ENCODE results near the gene ARSG.
"Not testable (repeated sequence)": the region's sequence is repeated elsewhere in the genome, so short reads cannot be mapped to it uniquely, and the experiment has no call there.

Gene ARSG

DNA sequence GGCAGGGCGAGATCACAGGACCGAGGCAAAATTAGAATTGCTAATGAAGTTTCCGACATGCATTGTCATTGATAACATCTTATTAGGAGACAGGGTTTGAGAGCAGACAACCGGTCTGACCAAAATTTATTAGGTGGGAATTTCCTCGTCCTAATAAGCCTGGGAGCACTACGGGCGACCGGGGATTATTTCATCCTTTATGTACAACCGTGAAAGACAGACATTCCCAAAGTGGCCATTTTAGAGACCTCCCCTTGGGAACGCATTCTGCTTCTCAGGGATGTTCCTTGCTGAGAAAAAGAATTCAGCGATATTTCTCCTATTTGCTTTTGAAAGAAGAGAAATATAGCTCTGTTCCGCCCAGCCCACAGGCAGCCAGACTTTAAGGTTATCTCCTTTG, 40.6 kb downstream of the ARSG start:
- not testable (repeated sequence) for H3K36me3 ChIP-seq (ENCODE audit: control insufficient read depth, insufficient read depth, low read length); H3K9ac ChIP-seq (ENCODE audit: low read depth, low read length); H3K4me3 ChIP-seq (ENCODE audit: low read depth, low read length); H3K4me1 ChIP-seq (ENCODE audit: control insufficient read depth, insufficient read depth, low read length); H3K27ac ChIP-seq (ENCODE audit: low read depth, low read length); H3K9me3 ChIP-seq (ENCODE audit: control insufficient read depth, insufficient read depth, low read length); H3K27me3 ChIP-seq (ENCODE audit: control insufficient read depth, insufficient read depth, low read length)

DNA sequence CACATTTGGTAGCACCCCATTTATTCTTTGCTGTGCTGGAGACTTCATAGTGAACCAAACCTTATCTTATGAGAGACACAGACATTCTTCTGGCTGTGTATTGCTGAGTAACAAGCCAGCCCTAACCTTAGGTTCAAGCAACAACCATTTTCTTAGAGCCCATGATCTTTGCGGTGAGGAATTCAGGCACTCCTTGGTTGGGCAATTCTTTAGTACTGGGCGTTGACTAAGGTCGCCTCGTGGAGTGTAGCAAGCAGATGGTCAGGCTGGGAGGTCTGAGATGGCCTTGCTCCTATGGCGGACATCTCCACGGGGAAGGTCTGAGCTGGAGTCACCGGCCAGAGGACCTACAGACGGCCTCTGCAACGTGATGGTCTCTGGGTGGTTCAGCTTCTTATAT, 43.1 kb downstream of the ARSG start:
- H3K4me3 ChIP-seq (ENCODE audit: low read depth, low read length), result no peak overlapping the region
- peaks cover 2% of the 10 kb centered on the region; the same call in 1 of the 2 replicates for H3K9me3 ChIP-seq (ENCODE audit: control insufficient read depth, insufficient read depth, low read length)
- no peaks in the 10 kb centered on the region for H3K27me3 ChIP-seq (ENCODE audit: control insufficient read depth, insufficient read depth, low read length)
- H3K4me1 ChIP-seq (ENCODE audit: control insufficient read depth, insufficient read depth, low read length), result no peaks in the 10 kb centered on the region
- no peaks in the 10 kb centered on the region for H3K36me3 ChIP-seq (ENCODE audit: control insufficient read depth, insufficient read depth, low read length)
- no peak overlapping the region for H3K27ac ChIP-seq (ENCODE audit: low read depth, low read length)
- no peak overlapping the region for H3K9ac ChIP-seq (ENCODE audit: low read depth, low read length)

DNA sequence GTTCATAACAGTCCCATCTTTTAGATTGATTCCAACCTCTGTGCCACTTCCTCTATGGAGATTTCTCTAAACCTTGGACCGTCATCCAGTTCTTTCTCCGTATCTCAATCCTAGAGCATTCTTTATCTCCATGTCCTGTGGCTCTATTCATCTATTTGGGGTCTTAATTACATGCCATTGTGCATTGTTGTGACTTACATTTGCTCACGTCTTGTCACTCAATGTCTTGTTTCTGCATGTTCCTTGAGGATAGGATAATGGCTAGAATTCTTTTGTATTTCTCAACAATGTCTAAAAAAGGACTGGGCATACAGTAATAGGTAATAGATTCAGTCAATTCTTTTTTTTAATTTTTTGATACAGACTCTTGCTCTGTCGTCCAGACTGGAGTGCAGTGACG, 50.2 kb downstream of the ARSG start:
- Histone ChIP-seq H3K9me3 (ENCODE audit: control insufficient read depth, insufficient read depth, low read length) (no peaks in the 10 kb centered on the region), H3K9ac (ENCODE audit: low read depth, low read length) (no peak overlapping the region), H3K27me3 (ENCODE audit: control insufficient read depth, insufficient read depth, low read length) (no peaks in the 10 kb centered on the region), H3K4me3 (ENCODE audit: low read depth, low read length) (no peak overlapping the region), H3K27ac (ENCODE audit: low read depth, low read length) (no peak overlapping the region), H3K4me1 (ENCODE audit: control insufficient read depth, insufficient read depth, low read length) (0 out of 2 replicates have a peak, but pooled peaks cover 3% of the 10 kb centered on the region), H3K36me3 (ENCODE audit: control insufficient read depth, insufficient read depth, low read length) (no peaks in the 10 kb centered on the region)

DNA sequence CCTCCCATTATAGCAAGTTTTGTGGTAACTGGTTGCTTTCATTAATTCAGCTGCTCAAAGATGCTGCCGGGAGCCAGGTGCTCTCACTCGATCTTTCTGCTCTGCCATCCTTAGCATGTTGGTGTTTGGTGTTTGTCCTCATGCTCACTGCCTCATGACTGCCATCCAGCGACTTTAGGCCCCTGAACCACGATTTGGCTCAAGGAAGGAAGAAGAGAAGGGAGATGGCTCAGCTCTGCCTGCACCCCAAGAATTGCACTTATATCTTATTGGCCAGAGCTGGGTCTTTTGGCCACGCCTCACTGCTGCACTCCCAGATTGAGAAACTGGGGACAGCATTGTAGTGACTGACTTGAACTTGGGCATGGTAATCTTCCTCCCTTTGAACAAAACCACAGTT, 52.7 kb downstream of the ARSG start:
- Histone ChIP-seq H3K9me3 (ENCODE audit: control insufficient read depth, insufficient read depth, low read length) (no peaks in the 10 kb centered on the region), H3K4me1 (ENCODE audit: control insufficient read depth, insufficient read depth, low read length) (0 out of 2 replicates have a peak, but pooled peaks cover 7% of the 10 kb centered on the region), H3K27me3 (ENCODE audit: control insufficient read depth, insufficient read depth, low read length) (no peaks in the 10 kb centered on the region), H3K36me3 (ENCODE audit: control insufficient read depth, insufficient read depth, low read length) (no peaks in the 10 kb centered on the region), H3K9ac (ENCODE audit: low read depth, low read length) (no peak overlapping the region), H3K27ac (ENCODE audit: low read depth, low read length) (no peak overlapping the region), H3K4me3 (ENCODE audit: low read depth, low read length) (no peak overlapping the region)

DNA sequence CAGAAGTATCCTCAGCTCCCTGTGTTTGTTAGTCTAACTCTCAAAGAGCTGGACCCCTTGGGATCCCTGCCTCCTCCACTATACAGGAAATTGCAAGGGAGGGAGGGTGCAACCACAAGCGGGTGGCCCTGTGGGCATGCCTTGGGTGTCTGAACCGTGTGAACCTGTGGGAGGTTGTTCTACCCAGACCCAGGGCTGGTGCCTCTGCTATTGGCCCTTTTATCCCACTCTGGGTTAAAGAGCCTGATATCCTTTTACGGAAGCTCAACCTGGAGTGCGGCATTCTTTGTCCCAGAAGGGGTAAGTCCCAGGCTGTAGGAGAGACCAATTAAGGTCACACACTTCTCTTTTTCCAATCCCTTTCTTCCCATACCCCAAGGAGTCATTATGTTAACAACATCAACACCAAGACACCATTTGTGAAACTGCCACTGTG, 53.4 kb downstream of the ARSG start:
- Histone ChIP-seq H3K36me3 (ENCODE audit: control insufficient read depth, insufficient read depth, low read length) (no peaks in the 10 kb centered on the region), H3K9me3 (ENCODE audit: control insufficient read depth, insufficient read depth, low read length) (no peaks in the 10 kb centered on the region), H3K4me1 (ENCODE audit: control insufficient read depth, insufficient read depth, low read length) (0 out of 2 replicates have a peak, but pooled peaks cover 7% of the 10 kb centered on the region), H3K4me3 (ENCODE audit: low read depth, low read length) (no peak overlapping the region), H3K9ac (ENCODE audit: low read depth, low read length) (no peak overlapping the region), H3K27ac (ENCODE audit: low read depth, low read length) (no peak overlapping the region), H3K27me3 (ENCODE audit: control insufficient read depth, insufficient read depth, low read length) (no peaks in the 10 kb centered on the region)

DNA sequence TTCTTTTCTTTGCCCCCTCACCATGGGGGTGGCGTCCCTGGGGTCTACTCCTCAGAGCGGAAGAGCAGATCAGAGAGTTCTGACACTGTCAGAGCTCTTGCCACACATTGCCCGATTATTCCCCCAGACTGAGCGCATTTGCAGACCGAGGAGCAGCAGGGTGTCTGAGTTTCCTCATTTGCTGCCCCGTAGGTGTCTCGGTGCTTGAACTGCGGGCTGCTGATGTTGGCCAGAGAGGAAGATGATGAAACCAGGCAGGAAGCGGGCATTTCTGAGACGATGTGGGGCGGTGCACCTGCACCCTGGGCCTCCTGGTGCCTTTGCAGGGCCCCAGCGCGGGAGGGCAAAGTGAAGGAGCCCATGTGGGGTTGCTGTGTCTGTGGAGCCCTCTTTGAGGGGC, 55.2 kb downstream of the ARSG start:
- 0 out of 2 replicates have a peak, but pooled peaks cover 7% of the 10 kb centered on the region for H3K4me1 ChIP-seq (ENCODE audit: control insufficient read depth, insufficient read depth, low read length)
- no peak overlapping the region for H3K4me3 ChIP-seq (ENCODE audit: low read depth, low read length)
- no peaks in the 10 kb centered on the region for H3K36me3 ChIP-seq (ENCODE audit: control insufficient read depth, insufficient read depth, low read length)
- H3K27ac ChIP-seq (ENCODE audit: low read depth, low read length), result no peak overlapping the region
- H3K9ac ChIP-seq (ENCODE audit: low read depth, low read length), result no peak overlapping the region
- no peaks in the 10 kb centered on the region for H3K27me3 ChIP-seq (ENCODE audit: control insufficient read depth, insufficient read depth, low read length)
- no peaks in the 10 kb centered on the region for H3K9me3 ChIP-seq (ENCODE audit: control insufficient read depth, insufficient read depth, low read length)

DNA sequence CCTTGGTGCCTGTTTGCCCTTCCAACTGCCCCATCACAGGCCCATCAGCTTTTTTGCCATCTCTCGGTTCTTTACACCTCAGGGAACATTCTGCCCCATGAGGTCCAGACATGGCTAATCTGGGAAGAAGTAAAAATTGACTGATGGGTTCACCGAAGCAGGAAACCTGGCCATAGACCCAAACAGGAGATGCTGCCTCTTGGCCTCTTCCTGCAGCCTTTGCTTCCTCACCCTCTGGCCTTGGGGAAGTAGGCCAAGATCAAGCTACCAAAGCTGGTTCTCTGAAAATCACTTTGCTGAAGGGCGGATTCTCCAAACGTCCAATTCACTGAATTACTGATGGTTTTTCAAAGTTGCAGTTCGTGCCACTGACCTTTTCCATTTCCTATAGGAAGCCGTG, 56.1 kb downstream of the ARSG start:
- 0 out of 2 replicates have a peak, but pooled peaks cover 7% of the 10 kb centered on the region for H3K4me1 ChIP-seq (ENCODE audit: control insufficient read depth, insufficient read depth, low read length)
- no peak overlapping the region for H3K9ac ChIP-seq (ENCODE audit: low read depth, low read length)

DNA sequence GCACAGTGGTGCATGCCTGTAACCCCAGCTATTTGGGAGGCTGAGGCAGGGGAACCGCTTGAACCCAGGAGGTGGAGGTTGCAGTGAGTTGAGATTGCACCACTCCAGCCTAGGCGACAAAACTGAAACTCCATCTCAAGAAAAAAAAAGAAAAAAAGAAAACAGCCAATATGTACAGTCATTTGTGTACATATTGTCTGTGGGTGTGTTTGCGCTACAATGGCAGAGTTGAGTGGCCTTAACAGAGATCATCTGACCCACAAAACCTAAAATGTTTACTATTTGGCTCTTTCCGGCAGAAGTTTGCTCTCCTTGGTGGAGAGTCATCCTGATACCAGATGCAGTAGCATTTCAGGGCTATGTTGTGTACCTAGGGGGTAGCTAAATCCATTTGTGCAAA, 57.9 kb downstream of the ARSG start:
- Histone ChIP-seq H3K4me1 (ENCODE audit: control insufficient read depth, insufficient read depth, low read length) (0 out of 2 replicates have a peak, but pooled peaks cover 7% of the 10 kb centered on the region), H3K36me3 (ENCODE audit: control insufficient read depth, insufficient read depth, low read length) (no peaks in the 10 kb centered on the region), H3K4me3 (ENCODE audit: low read depth, low read length) (no peak overlapping the region), H3K27ac (ENCODE audit: low read depth, low read length) (no peak overlapping the region), H3K9me3 (ENCODE audit: control insufficient read depth, insufficient read depth, low read length) (no peaks in the 10 kb centered on the region), H3K9ac (ENCODE audit: low read depth, low read length) (no peak overlapping the region), H3K27me3 (ENCODE audit: control insufficient read depth, insufficient read depth, low read length) (no peaks in the 10 kb centered on the region)

More for the DNA sequence above, 56.1 kb downstream of the ARSG start:
- Histone ChIP-seq H3K36me3 (ENCODE audit: control insufficient read depth, insufficient read depth, low read length) (no peaks in the 10 kb centered on the region), H3K27me3 (ENCODE audit: control insufficient read depth, insufficient read depth, low read length) (no peaks in the 10 kb centered on the region), H3K27ac (ENCODE audit: low read depth, low read length) (no peak overlapping the region), H3K9me3 (ENCODE audit: control insufficient read depth, insufficient read depth, low read length) (no peaks in the 10 kb centered on the region), H3K4me3 (ENCODE audit: low read depth, low read length) (no peak overlapping the region)

DNA sequence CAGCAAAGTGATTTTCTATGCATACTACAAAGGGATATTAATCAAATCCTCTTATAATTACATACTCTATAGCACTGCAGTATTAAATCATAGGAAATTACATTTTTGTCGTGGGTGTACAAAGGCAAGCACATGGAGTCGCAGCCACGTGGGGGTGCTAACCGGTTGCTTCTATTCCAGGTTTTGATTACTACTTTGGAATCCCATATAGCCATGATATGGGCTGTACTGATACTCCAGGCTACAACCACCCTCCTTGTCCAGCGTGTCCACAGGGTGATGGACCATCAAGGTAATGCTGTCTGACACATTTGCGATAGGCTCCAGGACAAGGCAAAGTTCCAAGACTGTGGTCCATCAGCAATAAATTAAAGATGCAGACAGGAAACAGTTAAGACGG, 60.1 kb downstream of the ARSG start:
- H3K27ac ChIP-seq (ENCODE audit: low read depth, low read length), result no peak overlapping the region
- H3K4me1 ChIP-seq (ENCODE audit: control insufficient read depth, insufficient read depth, low read length), result 0 out of 2 replicates have a peak, but pooled peaks cover 4% of the 10 kb centered on the region
- no peaks in the 10 kb centered on the region for H3K36me3 ChIP-seq (ENCODE audit: control insufficient read depth, insufficient read depth, low read length)
- H3K4me3 ChIP-seq (ENCODE audit: low read depth, low read length), result no peak overlapping the region
- no peak overlapping the region for H3K9ac ChIP-seq (ENCODE audit: low read depth, low read length)
- no peaks in the 10 kb centered on the region for H3K27me3 ChIP-seq (ENCODE audit: control insufficient read depth, insufficient read depth, low read length)
- no peaks in the 10 kb centered on the region for H3K9me3 ChIP-seq (ENCODE audit: control insufficient read depth, insufficient read depth, low read length)

DNA sequence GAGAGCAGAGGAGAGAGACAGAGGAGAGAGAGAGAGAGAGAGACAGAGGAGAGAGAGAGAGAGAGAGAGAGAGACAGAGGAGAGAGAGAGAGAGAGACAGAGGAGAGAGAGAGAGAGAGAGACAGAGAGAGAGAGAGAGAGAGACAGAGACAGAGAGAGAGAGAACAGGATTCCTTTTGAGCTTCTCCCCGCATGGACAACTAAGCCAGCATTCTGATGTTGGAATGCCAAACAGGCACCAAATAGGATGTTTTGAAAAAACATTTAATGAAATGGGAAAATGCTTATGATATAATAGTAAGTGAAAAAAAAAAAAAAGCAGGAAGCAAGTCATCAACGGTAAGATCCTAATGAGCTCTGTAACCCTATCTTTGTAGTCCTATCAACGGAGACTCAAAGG, 60.7 kb downstream of the ARSG start:
- Histone ChIP-seq H3K9ac (ENCODE audit: low read depth, low read length) (no peak overlapping the region), H3K36me3 (ENCODE audit: control insufficient read depth, insufficient read depth, low read length) (no peaks in the 10 kb centered on the region), H3K4me3 (ENCODE audit: low read depth, low read length) (no peak overlapping the region), H3K27ac (ENCODE audit: low read depth, low read length) (no peak overlapping the region), H3K4me1 (ENCODE audit: control insufficient read depth, insufficient read depth, low read length) (no peaks in the 10 kb centered on the region), H3K9me3 (ENCODE audit: control insufficient read depth, insufficient read depth, low read length) (no peaks in the 10 kb centered on the region), H3K27me3 (ENCODE audit: control insufficient read depth, insufficient read depth, low read length) (no peaks in the 10 kb centered on the region)

DNA sequence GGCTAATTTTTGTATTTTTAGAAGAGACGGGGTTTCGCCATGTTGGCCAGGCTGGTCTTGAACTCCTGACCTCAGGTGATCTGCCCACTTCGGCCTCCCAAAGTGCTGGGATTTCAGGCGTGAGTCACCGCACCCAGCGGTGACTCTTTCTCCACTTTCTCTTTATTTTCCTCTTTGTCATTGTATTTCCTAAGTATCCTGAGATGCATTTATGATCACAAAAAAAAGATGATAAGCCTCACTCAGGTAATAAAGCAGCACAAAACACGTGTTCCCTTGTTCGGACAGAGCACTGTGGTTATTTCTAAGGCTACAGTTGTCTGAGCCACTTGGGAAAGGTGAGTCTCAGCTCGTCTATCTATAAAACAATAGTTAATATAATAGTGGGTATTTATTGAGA, 61.4 kb downstream of the ARSG start:
- not testable (repeated sequence) for H3K36me3 ChIP-seq (ENCODE audit: control insufficient read depth, insufficient read depth, low read length); H3K4me1 ChIP-seq (ENCODE audit: control insufficient read depth, insufficient read depth, low read length); H3K27me3 ChIP-seq (ENCODE audit: control insufficient read depth, insufficient read depth, low read length); H3K9me3 ChIP-seq (ENCODE audit: control insufficient read depth, insufficient read depth, low read length); H3K4me3 ChIP-seq (ENCODE audit: low read depth, low read length); H3K27ac ChIP-seq (ENCODE audit: low read depth, low read length); H3K9ac ChIP-seq (ENCODE audit: low read depth, low read length)

DNA sequence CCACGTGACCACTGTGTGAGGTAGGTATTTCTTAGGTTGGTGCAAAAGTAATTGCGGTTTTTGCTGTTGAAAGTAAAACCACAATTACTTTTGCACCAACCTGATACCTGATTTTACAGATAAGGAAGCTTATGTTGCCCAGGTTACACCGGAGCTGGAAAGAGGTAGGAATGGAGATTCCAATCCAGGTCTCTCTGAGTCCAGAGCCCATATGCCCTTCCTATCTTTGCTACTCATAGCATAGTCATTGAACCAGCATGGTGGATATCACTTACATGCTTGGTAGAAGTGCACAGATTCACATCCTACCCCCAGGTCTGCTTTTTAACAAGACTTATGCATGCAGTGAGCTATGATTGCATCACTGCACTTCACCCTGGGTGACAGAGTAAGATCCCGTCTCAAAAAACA, 61.8 kb downstream of the ARSG start:
- no peaks in the 10 kb centered on the region for H3K36me3 ChIP-seq (ENCODE audit: control insufficient read depth, insufficient read depth, low read length)
- no peak overlapping the region for H3K27ac ChIP-seq (ENCODE audit: low read depth, low read length)
- no peaks in the 10 kb centered on the region for H3K27me3 ChIP-seq (ENCODE audit: control insufficient read depth, insufficient read depth, low read length)
- no peaks in the 10 kb centered on the region for H3K4me1 ChIP-seq (ENCODE audit: control insufficient read depth, insufficient read depth, low read length)
- H3K9ac ChIP-seq (ENCODE audit: low read depth, low read length), result no peak overlapping the region
- no peaks in the 10 kb centered on the region for H3K9me3 ChIP-seq (ENCODE audit: control insufficient read depth, insufficient read depth, low read length)
- no peak overlapping the region for H3K4me3 ChIP-seq (ENCODE audit: low read depth, low read length)

Data from HUES48 (cell line).